HG03575 (cell line): ENCODE results near the gene DSCAM.
"Not testable (repeated sequence)": the region's sequence is repeated elsewhere in the genome, so short reads cannot be mapped to it uniquely, and the experiment has no call there.

Experiments used
- ATAC-seq: cut with Tn5 transposase; IDR thresholded peaks from one replicate; pipeline ENCODE4 v1.9.1; 2021; ENCODE audit not compliant: unreplicated experiment, insufficient number of reproducible peaks, low FRiP score; ENCODE audit errors: extremely low read depth

The DSCAM gene

GRCh38 chr21:40331804-40332203 is 515.2 kb downstream of the DSCAM start:
- ATAC-seq = no peak

- no peak for ATAC-seq
Observed at GRCh38 chr21:40331172-40331571, 515.8 kb downstream of the DSCAM start.

- no peak for ATAC-seq
Observed at GRCh38 chr21:40324389-40324788, 522.6 kb downstream of the DSCAM start.

- not testable (repeated sequence) for ATAC-seq
Observed at GRCh38 chr21:40320718-40321117, 526.2 kb downstream of the DSCAM start.

GRCh38 chr21:40318371-40318770 is 528.6 kb downstream of the DSCAM start:
- ATAC-seq = no peak

- no peak for ATAC-seq
Observed at GRCh38 chr21:40316104-40316503, 530.9 kb downstream of the DSCAM start.

GRCh38 chr21:40315626-40316025 is 531.3 kb downstream of the DSCAM start:
- ATAC-seq = no peak

GRCh38 chr21:40313260-40313659 is 533.7 kb downstream of the DSCAM start:
- ATAC-seq = no peak

GRCh38 chr21:40300300-40300699 is 546.7 kb downstream of the DSCAM start:
- ATAC-seq = no peak

- no peak for ATAC-seq
Observed at GRCh38 chr21:40299451-40299850, 547.5 kb downstream of the DSCAM start.

GRCh38 chr21:40294345-40294744 is 552.6 kb downstream of the DSCAM start:
- no peak for ATAC-seq

- no peak for ATAC-seq
Observed at GRCh38 chr21:40291560-40291959, 555.4 kb downstream of the DSCAM start.

GRCh38 chr21:40284409-40284808 is 562.5 kb downstream of the DSCAM start:
- ATAC-seq = no peak

- no peak for ATAC-seq
Observed at GRCh38 chr21:40282912-40283886, 563.8 kb downstream of the DSCAM start.

GRCh38 chr21:40278345-40278744 is 568.6 kb downstream of the DSCAM start:
- no peak for ATAC-seq

- ATAC-seq = no peak
Observed at GRCh38 chr21:40276001-40276400, 571.0 kb downstream of the DSCAM start.

GRCh38 chr21:40272037-40272436 is 574.9 kb downstream of the DSCAM start:
- ATAC-seq = no peak

- no peak for ATAC-seq
Observed at GRCh38 chr21:40271164-40271563, 575.8 kb downstream of the DSCAM start.

- no peak for ATAC-seq
Observed at GRCh38 chr21:40270047-40270446, 576.9 kb downstream of the DSCAM start.

GRCh38 chr21:40269239-40269638 is 577.7 kb downstream of the DSCAM start:
- no peak for ATAC-seq

- ATAC-seq = not testable (repeated sequence)
Observed at GRCh38 chr21:40258456-40258855, 588.5 kb downstream of the DSCAM start.
